Right atrium auricular region (tissue), 2 donors: ENCODE data around the gene KCNJ10. TPM values are rescaled to one million over a fixed set of nuclear protein-coding genes. Genes with fewer than 3 reads are reported as not detected.

ENCODE experiments used
- DNase-seq: peaks from one replicate; pipeline ENCODE4 v3.0.0-alpha.2; 2019; ENCODE audit warnings: low spot score
- H3K27ac ChIP-seq, 2 donors: fragments of 200-600 bp; sonication (generic); 1 replicate in 1 of 2; 2 replicates in 1 of 2; pipeline ENCODE4 v1.5.1; 2016 to 2019
- H3K27me3 ChIP-seq, 2 donors: fragments of 200-600 bp; sonication (generic); one replicate each; pipeline versions ENCODE4 v1.5.1 to v1.6.0; 2017 to 2019
- H3K36me3 ChIP-seq: fragments of 200-600 bp; sonication (generic); one replicate; pipeline ENCODE4 v1.5.1; 2016
- H3K4me1 ChIP-seq, 2 donors: fragments of 200-600 bp; sonication (generic); one replicate each; pipeline versions ENCODE4 v1.5.1 to v1.6.0; 2017 to 2019
- H3K4me3 ChIP-seq, 2 donors: fragments of 200-600 bp; sonication (generic); 1 replicate in 1 of 2; 2 replicates in 1 of 2; pipeline ENCODE4 v1.5.1; 2017 to 2019; ENCODE audit warnings: mild to moderate bottlenecking in 1 of 2, moderate library complexity in 1 of 2
- H3K9me3 ChIP-seq, 2 donors: fragments of 200-600 bp; sonication (generic); one replicate each; pipeline ENCODE4 v1.5.1; 2019
- CTCF ChIP-seq, 2 donors: fragments of 200-600 bp; sonication (generic); IDR thresholded peaks; one replicate each; pipeline ENCODE4 v1.5.1; 2019; ENCODE audit warnings: antibody characterized with exemption in 2 of 2
- total RNA-seq, 2 donors: library from RNA; depleted of rRNA; stranded (reverse); fragments of >200 nt; gene quantifications; one replicate each; pipeline ENCODE4 v1.1.0, GENCODE V29; 2016

The KCNJ10 gene
- total RNA-seq, 2 donors from 2014 or later, result 0.20 TPM; not detected in 1

GRCh38 chr1:159982280-159982679 is 87.7 kb downstream of the KCNJ10 start:
- no peak for TF ChIP-seq CTCF (IDR thresholded peaks at IDR 0.05)
- DNase-seq, result no peak
- Histone ChIP-seq H3K27me3 (no peaks in the 10 kb centered on the region), H3K9me3 (no peaks in the 10 kb centered on the region), H3K4me1 (no peaks in the 10 kb centered on the region), H3K4me3 (no peak overlapping the region), H3K27ac (no peak overlapping the region), H3K36me3 (no peaks in the 10 kb centered on the region)

- no peaks in the 10 kb centered on the region for H3K9me3 ChIP-seq
- no peak overlapping the region for H3K4me3 ChIP-seq
- DNase-seq, result no peak
- no peaks in the 10 kb centered on the region for H3K4me1 ChIP-seq
- H3K27ac ChIP-seq, result no peak overlapping the region
- no peak for TF ChIP-seq CTCF (IDR thresholded peaks at IDR 0.05)
- H3K36me3 ChIP-seq, result no peaks in the 10 kb centered on the region
- no peaks in the 10 kb centered on the region for H3K27me3 ChIP-seq
These were observed 88.5 kb downstream of the KCNJ10 start for GRCh38 chr1:159981351-159982055.

- Histone ChIP-seq H3K27ac (no peak overlapping the region), H3K4me1 (no peaks in the 10 kb centered on the region), H3K4me3 (no peak overlapping the region), H3K9me3 (no peaks in the 10 kb centered on the region), H3K36me3 (no peaks in the 10 kb centered on the region), H3K27me3 (no peaks in the 10 kb centered on the region)
- TF ChIP-seq CTCF (IDR thresholded peaks at IDR 0.05), result no peak
- no peak for DNase-seq
These were observed 89.2 kb downstream of the KCNJ10 start for GRCh38 chr1:159980786-159981185.

- no peak for TF ChIP-seq CTCF (IDR thresholded peaks at IDR 0.05)
- H3K9me3 ChIP-seq, result no peaks in the 10 kb centered on the region
- no peak overlapping the region for H3K4me3 ChIP-seq
- H3K36me3 ChIP-seq, result no peaks in the 10 kb centered on the region
- DNase-seq, result no peak
- H3K27me3 ChIP-seq, result no peaks in the 10 kb centered on the region
- no peaks in the 10 kb centered on the region for H3K4me1 ChIP-seq
- no peak overlapping the region for H3K27ac ChIP-seq
These were observed 89.9 kb downstream of the KCNJ10 start for GRCh38 chr1:159980076-159980475.

- DNase-seq, result no peak
- no peak for TF ChIP-seq CTCF (IDR thresholded peaks at IDR 0.05)
These were observed 90.7 kb downstream of the KCNJ10 start for GRCh38 chr1:159979257-159979656.

GRCh38 chr1:159978107-159978398 is 91.9 kb downstream of the KCNJ10 start:
- Histone ChIP-seq H3K27me3 (no peaks in the 10 kb centered on the region), H3K4me3 (no peak overlapping the region), H3K36me3 (no peaks in the 10 kb centered on the region), H3K4me1 (no peaks in the 10 kb centered on the region), H3K9me3 (no peaks in the 10 kb centered on the region), H3K27ac (no peak overlapping the region)
- peak; percentile 28 for DNase-seq
- no peak for TF ChIP-seq CTCF (IDR thresholded peaks at IDR 0.05)

More at GRCh38 chr1:159979257-159979656, 90.7 kb downstream of the KCNJ10 start:
- Histone ChIP-seq H3K36me3 (no peaks in the 10 kb centered on the region), H3K9me3 (no peaks in the 10 kb centered on the region), H3K27me3 (no peaks in the 10 kb centered on the region), H3K27ac (no peak overlapping the region), H3K4me1 (no peaks in the 10 kb centered on the region), H3K4me3 (no peak overlapping the region)
